Dermis microvascular lymphatic vessel endothelial cell (primary cell): ENCODE data around the gene INO80B. TPM values are rescaled to one million over a fixed set of nuclear protein-coding genes. Genes with fewer than 3 reads are reported as not detected.
A peak's percentile ranks its signal among the peaks of the same experiment; 100 is the strongest.
"Not testable (repeated sequence)": the region's sequence is repeated elsewhere in the genome, so short reads cannot be mapped to it uniquely, and the experiment has no call there.

Experiments used
- DNase-seq, 2 donors: peaks; one replicate each; pipeline versions ENCODE4 v3.0.0 to v3.0.0-alpha.2; 2010; ENCODE audit warnings: low read depth in 2 of 2
- total RNA-seq: library from RNA; depleted of rRNA; stranded (reverse); fragments of >200 nt; gene quantifications from 2 replicates; pipeline ENCODE4 v1.2.1, GENCODE V29; 2014

Gene INO80B
- total RNA-seq = 4.1 and 7.1 TPM in 2 replicates

DNA sequence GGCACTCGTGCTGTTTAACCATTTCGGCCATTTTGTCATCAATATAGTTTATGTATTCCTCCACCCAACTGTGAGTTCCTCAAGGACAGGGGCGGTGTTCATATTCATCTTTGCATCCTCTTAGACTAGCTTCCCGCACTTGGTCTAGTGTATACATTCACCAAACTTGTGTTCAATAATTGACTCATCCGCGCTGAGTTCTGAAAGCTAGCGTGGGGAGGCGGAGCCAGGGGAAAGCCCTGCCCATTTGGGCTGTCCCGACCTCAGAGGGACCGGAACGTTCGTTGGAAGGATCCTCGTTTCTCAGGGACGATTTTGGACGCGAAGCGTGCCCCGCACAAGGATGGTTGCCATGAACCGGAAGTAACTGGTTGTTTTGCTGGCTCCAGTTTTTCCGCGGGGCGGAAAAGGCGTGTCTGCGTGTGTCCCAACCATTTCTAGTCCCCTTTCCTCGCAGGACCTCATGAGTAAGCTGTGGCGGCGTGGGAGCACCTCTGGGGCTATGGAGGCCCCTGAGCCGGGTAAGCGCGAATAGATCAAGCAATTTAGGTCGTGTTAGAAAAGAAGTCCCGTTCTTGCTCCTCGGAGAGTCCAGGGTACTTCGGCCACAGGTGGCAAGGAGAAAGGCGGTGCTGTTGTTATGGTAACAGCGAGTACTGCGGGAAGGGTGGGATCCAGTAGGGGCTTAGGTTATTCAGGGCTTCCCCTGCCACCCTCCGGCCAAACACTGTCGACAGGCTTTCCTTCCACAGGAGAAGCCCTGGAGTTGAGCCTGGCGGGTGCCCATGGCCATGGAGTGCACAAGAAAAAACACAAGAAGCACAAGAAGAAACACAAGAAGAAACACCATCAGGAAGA, at the start of gene INO80B:
TSS of gene INO80B (plus strand) at position 434 of the 858 bp plus-strand sequence. CDS start at position 464, 30 bp downstream.
- DNase-seq = peak; percentile 98

- DNase-seq = peak in 1 of 2 donors; percentile 23
Observed at GRCh38 chr2:74406035-74406434, 48.9 kb upstream of the INO80B start.

DNA sequence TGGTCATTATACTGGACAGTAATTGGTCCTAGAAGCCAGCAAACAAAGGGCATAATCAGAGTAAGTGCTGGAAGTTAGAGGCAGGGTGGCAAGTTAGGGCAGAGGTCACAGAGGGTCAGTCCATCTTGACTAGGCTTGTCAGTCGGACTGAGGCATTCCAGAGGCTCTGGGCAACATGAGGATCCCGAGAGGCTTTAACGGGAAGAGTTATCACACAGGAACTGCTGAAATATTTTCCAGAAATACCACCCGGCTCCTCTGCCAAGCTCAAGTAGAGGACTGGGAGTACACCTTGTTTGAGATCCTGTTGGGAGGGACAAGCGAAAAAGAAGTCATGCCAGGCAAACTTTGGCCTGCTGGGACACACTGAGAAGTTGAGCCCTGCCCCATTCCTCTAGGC, 47.2 kb upstream of the INO80B start:
- no peak for DNase-seq

- DNase-seq = no peak
Observed at GRCh38 chr2:74413001-74413698, 41.7 kb upstream of the INO80B start.

DNA sequence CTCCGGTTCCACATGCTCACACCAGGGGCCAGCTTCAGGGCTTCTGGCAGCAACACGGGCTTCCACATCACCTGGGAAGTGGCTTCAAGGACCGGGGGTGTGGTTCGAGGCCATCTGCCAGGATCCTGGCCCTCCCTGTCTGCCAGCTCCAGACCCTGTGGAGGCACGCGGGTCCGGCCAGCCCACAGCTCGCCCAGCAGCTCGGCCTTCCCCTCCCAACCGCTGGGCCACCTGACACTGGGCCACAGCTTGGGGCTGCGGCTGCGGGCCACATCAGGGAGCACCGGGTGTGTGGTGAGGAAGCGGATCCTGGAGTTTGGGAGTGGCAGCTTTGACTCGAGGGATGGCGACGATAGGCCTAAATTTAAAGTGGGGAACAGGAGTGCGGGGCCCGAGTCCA, 40.4 kb upstream of the INO80B start:
- DNase-seq = no peak

DNA sequence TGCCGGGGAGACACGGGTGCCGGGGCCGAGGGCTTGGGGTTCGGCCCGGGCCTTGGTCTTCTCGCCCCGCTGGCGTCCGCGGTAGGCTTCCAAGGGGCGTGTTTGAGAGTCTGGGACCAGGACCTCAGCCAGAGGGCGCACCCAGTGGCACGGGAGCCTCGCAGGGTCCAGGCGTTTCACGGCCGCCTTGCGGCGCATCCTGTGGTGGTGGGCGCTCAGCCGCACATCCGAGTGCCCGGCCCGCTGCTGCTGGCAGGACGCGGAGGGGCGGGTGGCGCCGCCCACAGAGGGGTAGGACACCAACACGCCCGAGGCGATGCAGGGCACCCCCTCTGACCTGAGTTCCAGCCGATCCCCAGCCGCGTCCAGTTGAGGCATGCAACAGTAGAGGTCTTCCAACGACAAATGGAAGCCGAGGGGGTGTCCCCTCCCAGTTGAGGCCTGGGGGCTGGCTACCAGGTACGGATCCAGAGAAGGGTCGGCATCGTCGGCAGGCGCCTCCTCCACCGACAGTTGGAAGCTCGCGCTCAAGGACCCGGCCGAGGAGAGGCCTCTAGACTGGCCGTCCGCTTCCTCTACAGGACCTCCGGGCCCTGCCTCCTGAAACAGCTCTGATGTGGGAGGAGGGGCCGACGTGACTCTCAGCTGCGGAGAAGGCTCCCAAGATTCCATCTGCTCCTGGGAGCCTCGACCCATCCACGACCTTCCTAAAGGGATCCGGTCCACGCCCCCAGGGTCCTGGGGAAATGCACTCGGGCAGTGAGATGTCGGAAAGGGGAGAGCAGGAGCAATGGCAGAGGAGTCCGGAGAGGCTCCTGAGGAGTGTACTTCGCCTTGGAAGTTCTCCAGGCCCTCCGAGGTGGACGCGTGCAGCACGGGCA, 39.8 kb upstream of the INO80B start:
- no peak for DNase-seq

DNA sequence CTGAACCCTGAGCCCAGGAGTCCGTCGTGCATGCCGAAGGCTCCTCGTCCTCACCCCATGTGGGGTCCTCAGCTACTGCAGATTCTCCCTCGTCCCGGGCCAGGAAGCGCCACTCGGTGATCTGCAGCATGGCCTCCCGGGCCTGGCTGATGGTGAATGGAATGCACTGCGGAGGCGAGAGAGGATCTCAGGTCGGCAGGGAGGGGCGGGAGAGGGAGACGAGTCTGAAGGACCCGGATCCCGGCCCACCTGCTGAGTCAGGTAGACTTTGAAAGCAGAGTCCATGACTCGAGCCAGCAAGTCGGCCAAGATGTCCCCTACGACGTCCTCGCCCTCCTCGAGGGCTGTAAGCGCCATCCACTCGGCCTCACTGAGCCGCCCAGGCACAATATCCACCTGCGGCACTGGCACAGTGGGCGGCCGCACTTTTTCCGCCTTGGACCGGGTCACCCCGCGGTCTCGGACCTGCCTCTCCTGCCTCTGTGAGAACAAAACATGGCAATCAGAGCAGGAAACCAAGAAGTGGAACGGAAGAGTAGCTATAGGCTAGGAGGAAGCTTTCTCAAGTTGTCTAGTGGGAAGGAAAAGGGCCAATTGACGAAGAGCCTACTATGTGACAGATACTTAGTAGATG, 39.0 kb upstream of the INO80B start:
- no peak for DNase-seq

DNA sequence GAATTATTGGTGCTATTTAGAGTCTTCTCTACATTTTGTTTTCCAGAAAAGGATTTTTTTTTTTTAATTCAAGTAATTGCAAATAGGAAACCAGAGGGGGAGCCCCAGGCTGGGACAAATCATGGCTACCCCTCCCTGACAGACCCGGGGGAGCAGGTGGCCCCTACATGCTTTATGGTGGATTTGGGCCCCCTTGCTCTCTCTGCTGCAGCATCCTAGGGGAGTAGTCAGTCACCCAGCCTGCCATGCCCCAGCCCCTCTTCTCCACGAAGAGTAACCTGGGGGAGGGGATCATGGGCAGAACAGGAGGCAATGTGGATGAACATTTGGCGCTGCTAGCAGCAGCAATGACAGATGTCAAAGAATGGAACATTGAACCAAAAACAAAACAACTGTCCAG, 38.1 kb upstream of the INO80B start:
- no peak for DNase-seq

DNA sequence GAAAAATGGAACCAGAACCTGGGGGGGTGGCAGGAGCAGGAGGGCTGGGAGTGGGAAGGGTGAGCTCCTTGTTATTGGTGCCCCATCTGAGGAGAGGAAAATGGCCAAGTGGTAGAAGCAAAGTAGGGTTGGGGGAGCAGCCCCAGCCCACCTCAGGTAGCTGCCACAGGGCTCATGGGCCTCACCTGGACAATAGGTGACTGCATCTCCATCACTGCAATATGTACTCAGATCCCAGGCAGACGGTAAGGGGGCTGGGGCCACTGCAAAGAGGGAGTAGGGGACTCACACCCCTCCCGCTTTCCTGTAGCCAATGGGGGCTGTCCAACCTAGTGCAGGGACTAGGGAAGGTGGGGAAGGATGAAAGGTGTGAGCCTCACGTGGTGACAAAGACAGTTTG, 37.7 kb upstream of the INO80B start:
- no peak for DNase-seq

DNA sequence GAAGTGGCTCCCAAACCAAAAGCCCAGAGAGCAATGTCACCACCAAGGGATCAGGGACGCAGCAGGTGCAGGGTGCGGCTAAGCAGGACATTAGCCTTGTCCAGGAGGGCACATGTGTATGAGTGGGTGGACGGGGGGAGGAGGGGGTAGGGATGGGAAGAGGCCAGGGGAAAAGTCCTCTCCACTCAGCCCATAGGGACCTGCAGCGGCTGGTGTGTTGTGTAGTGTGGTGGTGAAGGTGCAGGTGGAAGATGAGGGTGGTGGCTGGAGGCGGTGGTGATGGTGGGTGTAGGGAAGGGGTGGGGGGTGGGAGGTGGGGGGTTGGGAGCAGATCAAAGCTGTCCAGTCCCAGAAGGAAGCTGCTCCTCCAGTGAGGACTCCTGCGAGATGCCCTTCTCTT, 37.1 kb upstream of the INO80B start:
- DNase-seq = no peak

DNA sequence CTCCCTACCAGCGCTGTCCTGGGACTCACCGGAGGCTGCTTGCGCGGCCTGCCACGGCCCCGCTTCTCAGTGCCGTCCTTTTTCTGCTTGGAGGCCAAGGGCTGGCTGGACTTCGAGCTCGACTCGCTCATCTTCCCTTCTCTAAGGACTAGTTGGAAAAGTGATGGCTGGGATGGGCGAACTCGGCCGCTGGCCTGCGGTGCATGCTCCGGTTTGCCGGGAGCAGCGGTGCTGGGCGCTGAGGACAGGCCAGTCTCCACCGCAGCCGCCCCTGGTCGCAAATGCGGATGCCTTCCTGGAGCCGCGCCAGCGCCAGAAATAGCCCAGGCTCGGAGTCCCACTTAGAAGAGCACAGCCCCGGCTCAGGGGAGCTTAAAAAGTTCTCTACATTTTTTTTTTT, 36.6 kb upstream of the INO80B start:
- DNase-seq = no peak

DNA sequence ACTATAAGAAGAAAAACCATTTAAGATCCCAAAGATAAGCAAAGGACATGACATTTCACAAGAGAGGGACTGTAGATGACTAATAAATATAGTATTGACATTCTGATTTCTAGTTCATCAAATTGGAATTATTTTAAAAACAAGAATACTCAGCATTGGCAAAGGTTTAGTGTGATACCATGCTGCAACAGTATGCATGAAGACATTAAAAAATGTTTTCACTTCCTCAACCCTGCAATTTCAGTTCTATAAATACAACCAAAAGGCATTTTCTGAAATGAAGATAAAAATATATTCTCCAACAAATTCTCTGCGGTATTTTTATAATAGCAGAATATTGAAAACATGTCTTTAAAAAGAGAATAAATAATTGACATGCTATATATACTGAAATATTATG, 35.5 kb upstream of the INO80B start:
- no peak for DNase-seq

- no peak for DNase-seq
Observed at GRCh38 chr2:74420006-74420405, 34.9 kb upstream of the INO80B start.

DNA sequence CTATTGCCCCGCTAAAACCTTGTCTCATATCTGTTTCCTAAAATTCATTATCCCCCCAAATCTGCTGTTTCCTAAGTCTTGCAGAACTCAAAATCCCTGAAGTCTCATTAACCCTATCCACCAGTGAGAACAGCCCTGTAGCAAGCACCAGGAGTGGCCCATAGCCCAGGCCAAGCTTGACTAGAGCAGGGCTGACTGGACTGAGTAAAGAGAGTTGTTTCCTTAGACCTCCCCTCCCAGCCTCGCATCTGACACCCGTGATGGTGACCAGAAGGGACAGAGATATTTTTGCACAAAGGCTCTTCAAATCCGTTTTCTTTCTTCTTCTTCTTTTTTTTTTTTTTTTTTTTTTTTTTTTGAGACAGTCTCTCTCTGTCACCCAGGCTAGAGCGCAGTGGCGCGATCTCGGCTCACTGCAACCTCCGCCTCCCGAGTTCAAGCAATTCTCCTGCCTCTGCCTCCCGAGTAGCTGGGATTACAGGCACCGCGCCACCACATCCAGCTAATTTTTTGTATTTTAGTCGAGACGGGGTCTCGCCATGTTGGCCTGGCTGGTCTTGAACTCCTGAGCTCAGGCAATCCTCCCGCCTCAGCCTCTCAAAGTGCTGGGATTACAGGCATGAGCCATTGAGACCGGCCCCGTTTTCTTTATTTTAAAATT, 34.3 kb upstream of the INO80B start:
- not testable (repeated sequence) for DNase-seq

DNA sequence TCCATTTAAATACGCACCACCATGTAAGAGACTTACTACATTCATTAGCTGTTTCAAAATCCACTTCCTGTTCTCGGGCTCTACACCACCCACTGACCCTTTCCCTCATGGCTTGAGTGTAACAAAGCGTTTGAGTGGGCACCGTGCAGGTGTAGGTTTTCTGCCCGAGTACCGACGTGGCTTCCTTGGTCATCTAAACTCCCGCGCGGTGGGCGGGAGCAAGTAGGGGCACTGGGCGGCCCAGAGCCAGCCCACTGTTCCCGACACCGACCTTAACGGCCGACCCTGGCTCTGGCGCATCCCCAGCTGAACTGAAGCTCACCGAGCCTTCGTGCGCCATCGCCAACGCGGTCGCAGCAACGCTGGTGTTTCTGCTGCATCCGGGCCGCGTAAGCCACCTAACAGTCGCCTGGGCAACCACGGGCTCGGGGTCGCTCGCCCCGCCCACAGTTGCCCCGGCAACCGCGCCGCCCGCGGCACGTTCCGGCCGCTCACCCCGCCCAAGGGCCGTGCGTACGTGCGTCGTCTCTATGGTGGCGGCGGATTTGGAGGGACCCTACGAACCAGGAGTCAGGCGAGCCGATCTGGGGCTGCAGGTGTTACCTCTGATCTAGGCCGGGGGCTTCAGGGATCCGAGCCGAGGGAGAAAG, 33.5 kb upstream of the INO80B start, which contains the start of the genes C2orf81 and WDR54:
TSS of gene C2orf81 (minus strand) at position 399 of the 650 bp plus-strand sequence. CDS start at position 340, 59 bp downstream.
TSS of gene WDR54 (plus strand) at position 510 of the 650 bp plus-strand sequence. CDS start 424 bp downstream, outside the sequence.
- peak; percentile 69 to 82 for DNase-seq

GRCh38 chr2:74423231-74424095, 31.4 kb upstream of the INO80B start:
- DNase-seq = no peak

DNA sequence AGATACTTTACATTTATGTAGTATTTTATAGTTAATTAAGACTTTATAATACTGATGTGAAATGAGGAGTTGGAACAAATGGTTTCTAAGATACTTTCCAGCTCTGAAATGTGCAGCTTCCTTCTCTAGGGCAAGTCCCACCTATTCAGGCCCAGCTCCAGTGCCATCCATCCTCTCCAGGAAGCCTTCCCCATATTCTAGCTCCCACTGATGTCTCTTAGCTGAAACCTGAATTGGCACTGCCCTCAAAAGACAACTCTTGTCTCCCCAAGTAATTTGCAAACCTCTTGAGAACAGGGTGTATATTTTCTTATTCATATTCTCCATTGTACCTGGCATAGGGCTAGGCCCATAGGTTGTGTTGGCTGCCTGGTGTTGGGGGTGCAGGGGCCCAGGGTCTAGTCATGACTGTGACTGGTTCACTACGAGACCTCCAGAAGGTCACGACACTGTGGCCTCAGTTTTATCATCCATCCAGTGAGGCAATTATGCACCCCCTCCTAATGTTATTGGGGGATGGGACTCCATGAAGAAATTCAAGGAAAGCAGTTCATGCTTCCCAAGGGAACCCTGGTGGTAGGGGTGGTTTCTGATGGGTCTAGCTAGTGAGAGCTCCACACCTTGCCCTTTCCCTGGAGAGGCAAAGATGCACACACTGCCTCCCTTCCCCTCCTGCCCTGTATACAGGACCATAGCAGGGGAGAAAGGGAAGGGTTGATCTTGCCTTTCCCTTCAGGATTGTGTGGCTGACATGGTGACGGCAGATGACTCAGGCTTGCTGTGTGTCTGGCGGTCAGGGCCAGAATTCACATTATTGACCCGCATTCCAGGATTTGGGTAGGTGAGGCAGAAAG, 30.5 kb upstream of the INO80B start:
- DNase-seq = no peak

GRCh38 chr2:74424995-74425406, 29.9 kb upstream of the INO80B start:
- DNase-seq = no peak
